NT2/D1 (cell line): ENCODE measurements around the gene ZBTB7B.

Experiments
- DNase-seq: peaks from one replicate; pipeline ENCODE4 v3.0.0-alpha.2; 2011; ENCODE audit warnings: low read depth, low spot score
- H3K27me3 ChIP-seq: 2 replicates; pipeline ENCODE4 v1.6.0; 2011; ENCODE audit warnings: mild to moderate bottlenecking; ENCODE audit not compliant: insufficient read length, insufficient read depth
- H3K36me3 ChIP-seq: 2 replicates; pipeline ENCODE4 v1.6.1; 2011; ENCODE audit warnings: mild to moderate bottlenecking, low read length, mixed read lengths; ENCODE audit not compliant: insufficient read depth, insufficient read length
- H3K4me1 ChIP-seq: 2 replicates; pipeline ENCODE4 v1.5.1; 2011; ENCODE audit not compliant: insufficient read depth, insufficient read length
- H3K4me3 ChIP-seq: 2 replicates; pipeline ENCODE4 v1.5.1; 2011; ENCODE audit warnings: low read depth; ENCODE audit not compliant: insufficient read length
- H3K9ac ChIP-seq: 2 replicates; pipeline ENCODE4 v1.6.0; 2011; ENCODE audit warnings: low read depth; ENCODE audit not compliant: insufficient read length
- H3K9me3 ChIP-seq: 2 replicates; pipeline ENCODE4 v1.5.1; 2011; ENCODE audit warnings: mild to moderate bottlenecking, low read length; ENCODE audit not compliant: insufficient read depth
- SUZ12 ChIP-seq: IDR thresholded peaks from 2 replicates; pipeline ENCODE4 v1.6.1; 2011; ENCODE audit not compliant: insufficient read length, insufficient read depth; ENCODE audit errors: extremely low read depth
- YY1 ChIP-seq: IDR thresholded peaks from 2 replicates; pipeline ENCODE4 v1.6.1; 2011; ENCODE audit not compliant: insufficient read length, insufficient read depth
- ZNF274 ChIP-seq: IDR thresholded peaks from 2 replicates; pipeline ENCODE4 v1.6.1; 2011; ENCODE audit warnings: mild to moderate bottlenecking, low read depth, low read length

ZBTB7B gene

DNA sequence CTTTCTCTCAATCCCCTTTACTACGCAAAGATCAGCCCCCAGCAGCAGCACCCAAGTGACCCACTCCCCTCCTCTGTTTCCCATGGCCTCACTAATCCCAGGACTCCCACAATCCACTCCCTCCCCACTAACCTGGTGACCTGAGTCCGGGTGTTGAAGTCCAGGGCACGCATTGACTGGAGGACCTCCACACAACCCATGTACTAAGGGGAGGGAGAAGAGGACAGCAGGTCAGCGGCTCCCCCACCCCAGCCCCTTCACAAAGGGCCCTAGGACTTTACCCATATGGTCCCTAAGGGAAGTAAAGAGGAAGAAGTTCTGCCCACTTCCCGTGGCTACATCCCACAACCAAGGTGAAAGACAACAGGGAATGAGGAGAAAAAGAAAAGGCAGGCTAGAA lies 33.4 kb upstream of the ZBTB7B start:
- peak overlapping the region; percentile 77 for H3K4me3 ChIP-seq
- peak overlapping the region; percentile 98 for H3K9ac ChIP-seq
- TF ChIP-seq ZNF274, result no peak
- no peak for TF ChIP-seq SUZ12
- TF ChIP-seq YY1, result no peak
- peaks cover 53% of the 10 kb centered on the region for H3K36me3 ChIP-seq
- no peaks in the 10 kb centered on the region for H3K27me3 ChIP-seq
- no peak for DNase-seq
- no peaks in the 10 kb centered on the region for H3K9me3 ChIP-seq
- H3K4me1 ChIP-seq, result peaks cover 20% of the 10 kb centered on the region

DNA sequence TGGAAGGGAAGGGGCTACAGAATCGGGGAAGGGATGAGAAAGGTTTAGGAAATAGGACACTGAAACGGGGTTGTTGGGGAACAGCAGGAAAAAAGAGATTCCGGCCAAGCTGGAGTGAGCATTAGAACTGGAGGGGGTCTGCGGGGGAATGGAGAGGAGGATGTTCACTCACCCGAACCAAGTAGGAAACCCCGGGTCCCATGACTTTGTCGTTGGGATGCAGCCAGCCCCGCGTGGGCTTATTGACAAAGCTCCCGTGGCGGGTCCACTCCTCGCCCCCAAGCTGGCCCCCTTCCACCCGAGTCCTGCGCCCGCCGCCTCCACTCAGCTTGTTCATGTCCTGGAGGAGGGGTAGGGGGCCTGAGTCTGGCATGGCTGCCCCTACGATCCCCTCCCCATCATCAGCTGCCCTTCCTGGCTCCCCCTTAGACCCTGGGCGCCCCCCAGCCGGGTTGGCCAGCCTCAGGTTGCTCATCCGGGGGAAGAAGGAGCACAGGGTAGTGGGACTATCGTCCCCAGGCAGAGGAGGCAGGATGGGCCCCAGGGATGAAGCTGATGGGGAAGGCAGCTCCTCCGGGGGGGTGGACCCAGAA lies 32.6 kb upstream of the ZBTB7B start:
- peaks cover 46% of the 10 kb centered on the region for H3K36me3 ChIP-seq
- TF ChIP-seq ZNF274 (no peak), YY1 (no peak), SUZ12 (no peak)
- no peaks in the 10 kb centered on the region for H3K27me3 ChIP-seq
- peak overlapping the region; percentile 98 for H3K9ac ChIP-seq
- no peak for DNase-seq
- H3K9me3 ChIP-seq, result no peaks in the 10 kb centered on the region
- peak overlapping the region; percentile 77 for H3K4me3 ChIP-seq
- peaks cover 20% of the 10 kb centered on the region for H3K4me1 ChIP-seq

DNA sequence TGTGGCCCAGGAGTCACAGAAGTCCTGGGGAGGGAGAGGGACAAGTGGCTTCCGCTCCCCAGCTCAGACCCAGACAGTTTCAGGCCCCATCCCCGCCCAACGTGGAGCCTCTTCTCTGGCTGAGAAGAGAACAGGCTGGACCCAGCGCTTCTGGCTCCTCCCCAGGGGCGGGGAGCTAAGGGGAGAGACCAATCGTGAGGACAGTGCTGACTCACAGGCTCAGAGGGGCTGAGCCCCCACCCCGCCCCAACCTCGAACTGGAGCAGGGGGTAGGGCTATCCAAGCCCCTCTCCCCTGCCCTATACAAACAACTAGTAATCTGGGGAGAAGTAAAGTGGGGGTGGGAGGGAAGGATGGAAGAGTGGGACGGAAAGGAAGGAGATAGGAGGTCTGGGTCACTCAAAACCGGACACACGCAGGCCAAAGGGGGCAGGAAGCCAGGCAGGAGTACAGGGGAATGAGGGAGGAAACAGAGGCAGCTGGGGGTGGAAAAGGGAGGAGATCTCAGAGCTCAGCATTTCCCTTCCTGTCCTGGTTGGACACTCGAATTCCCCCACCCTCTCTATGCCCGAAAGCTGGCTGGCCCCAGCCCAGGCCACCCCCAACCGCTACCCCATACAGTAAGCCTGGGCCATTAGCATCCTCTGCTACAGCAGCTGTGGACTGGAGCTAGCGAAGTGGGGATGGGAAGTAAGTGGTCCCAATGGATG lies 31.8 kb upstream of the ZBTB7B start, which contains the start of gene SHC1:
Gene SHC1 (minus strand): TSS at position 117 of the 710 bp plus-strand sequence. CDS start 221 bp downstream, outside the sequence.
- peak within 1 kb of the TSS; percentile 98 for H3K9ac ChIP-seq
- TF ChIP-seq ZNF274, result no peak
- TF ChIP-seq SUZ12, result no peak
- TF ChIP-seq YY1, result no peak
- H3K4me1 ChIP-seq, result peaks cover 20% of the 10 kb centered on the region
- no peaks in the 10 kb centered on the region for H3K27me3 ChIP-seq
- peak; percentile 96 for DNase-seq
- H3K9me3 ChIP-seq, result no peaks in the 10 kb centered on the region
- peaks cover 38% of the 10 kb centered on the region for H3K36me3 ChIP-seq
- H3K4me3 ChIP-seq, result peak within 1 kb of the TSS; percentile 77

DNA sequence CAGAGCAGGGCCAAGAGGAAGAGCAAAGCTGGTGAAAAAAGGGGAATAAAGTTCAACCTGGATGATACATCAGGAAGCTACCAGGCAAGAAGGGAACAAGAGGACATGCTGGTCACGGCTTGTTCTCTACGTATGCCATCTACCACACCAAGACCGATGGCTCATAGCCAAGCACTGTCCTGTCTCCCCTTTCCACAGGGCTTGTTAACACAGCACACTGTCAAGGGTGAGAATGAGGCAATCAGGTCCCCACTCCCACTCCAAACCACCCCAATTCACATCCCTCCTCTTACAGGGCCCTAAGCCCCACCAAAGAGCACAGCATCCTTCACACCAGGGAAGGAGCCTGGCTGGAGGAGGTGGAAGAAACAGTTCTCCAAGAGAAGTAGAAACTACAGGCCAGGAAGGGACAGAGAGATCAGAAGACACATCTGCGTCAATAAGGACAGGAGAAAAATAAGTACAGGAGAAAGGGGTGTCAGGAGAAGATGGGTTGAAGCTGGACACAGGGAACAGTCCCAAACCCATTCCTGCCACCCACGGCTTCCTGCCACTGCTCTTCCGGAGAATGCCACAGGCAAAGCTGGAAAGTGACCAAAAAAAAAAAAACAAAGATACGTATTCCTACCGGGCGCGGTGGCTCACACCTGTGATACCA lies 31.1 kb upstream of the ZBTB7B start:
- TF ChIP-seq YY1 (no peak), SUZ12 (no peak), ZNF274 (no peak)
- Histone ChIP-seq H3K27me3 (no peaks in the 10 kb centered on the region), H3K9me3 (no peaks in the 10 kb centered on the region), H3K4me1 (peaks cover 20% of the 10 kb centered on the region), H3K36me3 (peaks cover 37% of the 10 kb centered on the region), H3K4me3 (peak overlapping the region; percentile 77), H3K9ac (peak overlapping the region; percentile 98)
- DNase-seq, result no peak

DNA sequence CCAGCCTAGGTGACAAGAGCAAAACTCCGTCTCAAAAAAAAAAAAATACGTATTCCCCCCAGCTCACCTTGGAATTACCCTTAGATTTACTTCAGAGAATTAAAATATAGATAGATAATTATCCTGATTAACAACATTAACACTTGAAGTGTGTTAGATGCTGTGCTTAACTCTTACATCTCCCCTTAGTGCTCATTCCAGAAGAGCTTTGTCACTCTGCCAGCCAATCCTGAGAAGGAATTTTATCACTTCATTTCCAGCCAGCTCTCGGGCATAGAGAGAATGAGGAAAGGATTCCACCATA lies 30.4 kb upstream of the ZBTB7B start:
- Histone ChIP-seq H3K9ac (peak overlapping the region; percentile 93), H3K36me3 (peaks cover 36% of the 10 kb centered on the region), H3K4me1 (peaks cover 23% of the 10 kb centered on the region), H3K4me3 (peak overlapping the region; percentile 33), H3K27me3 (no peaks in the 10 kb centered on the region), H3K9me3 (no peaks in the 10 kb centered on the region)
- TF ChIP-seq YY1, result no peak
- TF ChIP-seq ZNF274, result no peak
- TF ChIP-seq SUZ12, result no peak
- DNase-seq, result no peak

DNA sequence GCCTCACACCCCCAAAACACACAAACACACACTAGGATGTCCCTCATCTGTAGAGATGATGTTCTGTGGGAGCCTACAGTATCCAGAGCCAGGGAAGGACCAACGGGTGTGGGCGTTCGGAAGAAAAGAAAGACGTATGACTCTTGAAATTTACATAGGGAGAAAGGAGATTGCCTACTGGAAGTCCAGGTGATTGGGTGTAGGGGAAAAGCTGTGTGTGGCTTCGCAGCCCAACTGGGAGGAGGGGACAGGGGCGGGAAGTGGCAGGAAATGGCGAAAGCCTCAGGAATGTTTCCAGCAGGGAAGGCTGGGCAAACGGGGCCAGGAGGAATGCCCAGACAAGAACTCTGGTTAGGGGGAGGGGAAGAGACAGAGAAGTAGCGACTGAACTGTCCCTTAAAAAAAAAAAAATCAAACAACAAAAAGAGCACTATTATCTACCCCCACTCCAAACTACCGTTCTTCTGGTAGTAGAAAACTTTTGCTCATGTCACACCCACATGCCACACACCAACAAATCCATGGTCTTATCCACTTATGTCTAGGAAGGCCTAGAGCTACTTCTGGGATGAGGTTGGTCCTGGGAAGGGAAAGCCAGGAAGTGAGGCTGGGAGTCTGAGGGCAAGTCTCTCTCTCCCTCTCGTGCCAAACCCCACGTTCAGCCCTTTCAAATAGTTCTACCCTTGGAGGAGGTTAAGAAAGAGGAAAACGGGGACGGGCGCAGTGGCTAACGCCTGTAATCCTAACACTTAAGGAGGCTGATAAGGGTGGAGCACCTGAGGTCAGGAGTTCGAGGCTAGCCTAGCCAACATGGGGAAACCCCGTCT lies 29.9 kb upstream of the ZBTB7B start:
- H3K4me3 ChIP-seq, result peak overlapping the region; percentile 66
- H3K27me3 ChIP-seq, result no peaks in the 10 kb centered on the region
- TF ChIP-seq ZNF274 (no peak), SUZ12 (no peak), YY1 (no peak)
- peaks cover 35% of the 10 kb centered on the region for H3K36me3 ChIP-seq
- peak overlapping the region; percentile 93 for H3K9ac ChIP-seq
- peak; percentile 99 for DNase-seq
- H3K4me1 ChIP-seq, result peaks cover 20% of the 10 kb centered on the region
- H3K9me3 ChIP-seq, result no peaks in the 10 kb centered on the region
